Measurements from ENCODE around the gene S100A13. TPM values are rescaled to one million over a fixed set of nuclear protein-coding genes. Genes with fewer than 3 reads are reported as not detected.

The S100A13 gene
- total RNA-seq, 1 experiment from 2014 or later = 55.0 TPM

DNA sequence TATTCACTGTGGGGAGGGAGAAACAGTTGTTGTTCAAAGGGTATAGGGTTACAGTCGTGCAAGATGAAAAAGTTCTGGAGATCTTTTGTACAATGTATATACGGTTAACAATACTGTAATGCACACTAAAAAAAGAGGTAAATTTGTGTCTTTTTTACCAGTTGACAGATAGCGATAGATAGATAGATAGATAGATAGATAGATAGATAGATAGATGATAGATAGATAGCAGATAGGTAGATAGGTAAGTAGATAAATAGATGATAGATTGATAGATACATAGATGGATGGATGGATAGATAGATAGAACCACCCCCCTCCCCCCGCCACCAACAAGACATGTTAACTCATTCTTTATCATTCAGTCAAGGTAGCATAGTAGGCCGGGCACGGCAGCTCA is 24.6 kb downstream of the S100A13 start:
- Histone ChIP-seq H3K27ac (ENCODE audit: insufficient read length, low read depth, low read length) (no peak overlapping the region), H3K79me1 (ENCODE audit: insufficient read depth, low read depth, low read length, poor library complexity, severe bottlenecking) (no peaks in the 10 kb centered on the region), H3K4me2 (ENCODE audit: insufficient read depth, insufficient read length, low read length) (no peak overlapping the region), H2BK120ac (ENCODE audit: low read depth, low read length, poor library complexity, severe bottlenecking) (no peak overlapping the region), H3T11ph (ENCODE audit: low read length) (no peak overlapping the region), H3K9me3 (ENCODE audit: control insufficient read depth, low read depth, low read length) (no peaks in the 10 kb centered on the region), H2BK5ac (ENCODE audit: insufficient read length, low read length) (no peak overlapping the region), H3K14ac (ENCODE audit: insufficient read depth, low read length) (no peak overlapping the region), H2BK15ac (ENCODE audit: low read depth, low read length) (no peak overlapping the region), H4K91ac (ENCODE audit: insufficient read length, low read depth, low read length) (no peak overlapping the region), H3K23ac (ENCODE audit: insufficient read length, low read depth, low read length) (no peak overlapping the region), H2AFZ (ENCODE audit: low read length) (no peak overlapping the region), H3K79me2 (ENCODE audit: insufficient read depth, low read length) (no peaks in the 10 kb centered on the region), H2AK5ac (ENCODE audit: insufficient read length, low read length) (no peak overlapping the region), H4K5ac (ENCODE audit: insufficient read length, low read depth, low read length) (no peak overlapping the region), H4K20me1 (ENCODE audit: control insufficient read depth, insufficient read depth, insufficient read length) (no peaks in the 10 kb centered on the region), H3K4ac (ENCODE audit: low read depth, low read length) (no peak overlapping the region), H3K9ac (ENCODE audit: extremely low read depth, insufficient read length, low read length) (no peak overlapping the region), H3K18ac (ENCODE audit: insufficient read length, low read depth, low read length) (no peak overlapping the region), H3K4me1 (ENCODE audit: insufficient read depth, low read length) (peaks cover 7% of the 10 kb centered on the region; the same call in 1 of the 2 replicates), H3K56ac (ENCODE audit: insufficient read length, low read depth, low read length) (no peak overlapping the region), H3K27me3 (ENCODE audit: insufficient read depth, low read length) (no peaks in the 10 kb centered on the region), H3K23me2 (ENCODE audit: insufficient read length, low read depth, low read length, poor library complexity, severe bottlenecking) (no peaks in the 10 kb centered on the region), H2BK20ac (ENCODE audit: low read depth, low read length, poor library complexity, severe bottlenecking) (no peak overlapping the region), H4K8ac (replicated peaks; ENCODE audit: insufficient read length, low read depth, low read length) (no peak overlapping the region), H2BK12ac (ENCODE audit: insufficient read length, low read depth, low read length) (no peak overlapping the region)
- no peak for DNase-seq
- no peaks in the 10 kb centered on the region; the same call in none of the 2 replicates for H3K27me3 Mint-ChIP-seq (ENCODE audit: low read depth)
- H3K4me3 Mint-ChIP-seq = no peak overlapping the region
- TF ChIP-seq, protein P1, sequence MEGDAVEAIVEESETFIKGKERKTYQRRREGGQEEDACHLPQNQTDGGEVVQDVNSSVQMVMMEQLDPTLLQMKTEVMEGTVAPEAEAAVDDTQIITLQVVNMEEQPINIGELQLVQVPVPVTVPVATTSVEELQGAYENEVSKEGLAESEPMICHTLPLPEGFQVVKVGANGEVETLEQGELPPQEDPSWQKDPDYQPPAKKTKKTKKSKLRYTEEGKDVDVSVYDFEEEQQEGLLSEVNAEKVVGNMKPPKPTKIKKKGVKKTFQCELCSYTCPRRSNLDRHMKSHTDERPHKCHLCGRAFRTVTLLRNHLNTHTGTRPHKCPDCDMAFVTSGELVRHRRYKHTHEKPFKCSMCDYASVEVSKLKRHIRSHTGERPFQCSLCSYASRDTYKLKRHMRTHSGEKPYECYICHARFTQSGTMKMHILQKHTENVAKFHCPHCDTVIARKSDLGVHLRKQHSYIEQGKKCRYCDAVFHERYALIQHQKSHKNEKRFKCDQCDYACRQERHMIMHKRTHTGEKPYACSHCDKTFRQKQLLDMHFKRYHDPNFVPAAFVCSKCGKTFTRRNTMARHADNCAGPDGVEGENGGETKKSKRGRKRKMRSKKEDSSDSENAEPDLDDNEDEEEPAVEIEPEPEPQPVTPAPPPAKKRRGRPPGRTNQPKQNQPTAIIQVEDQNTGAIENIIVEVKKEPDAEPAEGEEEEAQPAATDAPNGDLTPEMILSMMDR (conservative IDR thresholded peaks at IDR 0.05) = no peak
- H3K36me3 Mint-ChIP-seq (ENCODE audit: insufficient read depth in 1 of 3, low read depth in 3 of 3) = peaks cover 0 to 6% (median 4%) of the 10 kb centered on the region in 3 experiments; a peak in 3 of 7 replicates
- H3K27ac Mint-ChIP-seq = no peak overlapping the region
- WGBS (ENCODE audit: extremely low coverage, insufficient read length, low lambda C conversion rate) = no CpG with 5 or more reads among the region's 6 CpGs
- H3K4me1 Mint-ChIP-seq = peaks cover 23 to 24% of the 10 kb centered on the region in 2 experiments
- no peaks in the 10 kb centered on the region for H3K9me3 Mint-ChIP-seq

Data from H9 (cell line).